ENCODE measurements around the gene UVRAG.

DNA sequence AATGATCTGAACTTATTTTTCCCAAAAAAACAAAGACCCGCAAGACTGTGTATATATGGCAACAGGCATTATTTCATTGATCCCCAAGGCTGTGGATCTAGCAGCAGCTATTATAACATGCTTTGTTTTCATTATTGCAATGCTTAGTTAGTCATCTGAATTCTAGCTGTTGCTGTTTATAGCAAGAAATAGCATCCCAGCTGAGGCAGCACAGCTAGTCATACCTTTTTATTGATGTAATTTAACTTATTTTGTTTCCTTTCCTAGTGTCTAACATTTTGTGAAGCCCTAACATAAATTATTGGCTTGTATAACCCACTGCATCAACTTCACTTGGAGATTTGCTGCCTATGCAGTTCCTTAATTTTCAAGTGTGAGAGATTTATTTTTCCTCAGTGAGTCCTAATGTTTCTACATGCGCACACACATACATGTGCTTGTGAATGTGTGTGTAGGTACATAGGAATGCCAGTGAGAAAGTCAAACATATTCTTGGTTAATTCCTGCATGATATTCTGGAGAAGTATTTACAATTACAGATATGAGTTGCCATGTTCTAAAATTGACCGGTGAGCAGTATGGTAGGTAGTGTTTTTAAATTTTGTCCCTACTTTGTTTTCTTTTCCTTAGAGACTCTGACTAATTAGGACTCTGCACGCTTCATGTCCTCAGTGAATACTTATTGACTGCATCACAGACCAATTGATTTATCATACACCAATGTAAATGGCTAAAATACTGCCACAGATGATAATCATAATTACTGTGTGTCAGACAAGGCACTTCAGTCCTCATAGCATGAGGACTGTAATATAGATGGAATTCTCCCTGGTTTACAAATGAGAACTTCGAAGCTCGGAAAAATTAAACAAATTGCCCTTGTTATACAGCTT, 272.0 kb downstream of the UVRAG start:
- TF ChIP-seq CTCF (IDR thresholded peaks at IDR 0.05; ENCODE audit: low read depth, low read length) (no peak), EZH2phosphoT487 (IDR thresholded peaks at IDR 0.05; ENCODE audit: low read depth) (no peak)

All from OCI-LY3 (cell line).